ENCODE data around the gene GRIA2. TPM values are rescaled to one million over a fixed set of nuclear protein-coding genes. Genes with fewer than 3 reads are reported as not detected.
"Not testable (repeated sequence)": the region's sequence is repeated elsewhere in the genome, so short reads cannot be mapped to it uniquely, and the experiment has no call there.

The GRIA2 gene
- 1 to 10 TPM in 1 of 3 donors, under 1 TPM in 1, not detected in 1; 0.36 to 1.7 TPM for total RNA-seq
- long read RNA-seq, donor 1: 0 reads
- long read RNA-seq, donor 2: 0 reads

GRCh38 chr4:157220371-157220881 lies at the start of gene GRIA2:
GRIA2 (plus strand) TSS chr4:157220728; CDS start chr4:157221043, 315 bp downstream.
- ATAC-seq (peak; percentile 54), DNase-seq (peak in 2 of 3 donors; percentile 36 to 37)
- no peak within 1 kb of the TSS for H3K4me3 ChIP-seq
- intact Hi-C loops (cut with DNase I, micrococcal nuclease): no loop called here
- H3K36me3 ChIP-seq (ENCODE audit: low read depth): no peaks in the 10 kb centered on the region
- no peaks in the 10 kb centered on the region for H3K4me1 ChIP-seq (ENCODE audit: low read depth)
- TF ChIP-seq CTCF (IDR thresholded peaks at IDR 0.05): no peak
- no peaks in the 10 kb centered on the region for H3K9me3 ChIP-seq

GRCh38 chr4:157172011-157172410 lies 48.5 kb upstream of the GRIA2 start:
- ATAC-seq: no peak
- intact Hi-C loops (cut with DNase I, micrococcal nuclease): no loop called here
- no peak for TF ChIP-seq CTCF (IDR thresholded peaks at IDR 0.05)

GRCh38 chr4:157180268-157180667 lies 40.3 kb upstream of the GRIA2 start:
- DNase-seq; H3K4me3 ChIP-seq; H3K9me3 ChIP-seq; ATAC-seq; H3K36me3 ChIP-seq (ENCODE audit: low read depth); intact Hi-C loops (cut with DNase I, micrococcal nuclease); H3K4me1 ChIP-seq (ENCODE audit: low read depth): not testable (repeated sequence)

More at GRCh38 chr4:157172011-157172410, 48.5 kb upstream of the GRIA2 start:
- DNase-seq: no peak
- Histone ChIP-seq H3K9me3 (no peaks in the 10 kb centered on the region), H3K4me1 (ENCODE audit: low read depth) (no peaks in the 10 kb centered on the region), H3K4me3 (no peak overlapping the region), H3K36me3 (ENCODE audit: low read depth) (no peaks in the 10 kb centered on the region)

GRCh38 chr4:157184300-157184699 lies 36.2 kb upstream of the GRIA2 start:
- Histone ChIP-seq H3K4me1 (ENCODE audit: low read depth) (no peaks in the 10 kb centered on the region), H3K9me3 (no peaks in the 10 kb centered on the region), H3K4me3 (no peak overlapping the region), H3K36me3 (ENCODE audit: low read depth) (no peaks in the 10 kb centered on the region)
- DNase-seq (no peak), ATAC-seq (no peak)
- no peak for TF ChIP-seq CTCF (IDR thresholded peaks at IDR 0.05)
- intact Hi-C loops (cut with DNase I, micrococcal nuclease): no loop called here

GRCh38 chr4:157185363-157185762 lies 35.2 kb upstream of the GRIA2 start:
- DNase-seq (no peak), ATAC-seq (no peak)
- no peak for TF ChIP-seq CTCF (IDR thresholded peaks at IDR 0.05)
- intact Hi-C loops (cut with DNase I, micrococcal nuclease): no loop called here
- Histone ChIP-seq H3K36me3 (ENCODE audit: low read depth) (no peaks in the 10 kb centered on the region), H3K4me3 (no peak overlapping the region), H3K9me3 (no peaks in the 10 kb centered on the region), H3K4me1 (ENCODE audit: low read depth) (no peaks in the 10 kb centered on the region)

- no peak for DNase-seq
- ATAC-seq: no peak
- TF ChIP-seq CTCF (IDR thresholded peaks at IDR 0.05): no peak
- Histone ChIP-seq H3K36me3 (ENCODE audit: low read depth) (no peaks in the 10 kb centered on the region), H3K9me3 (no peaks in the 10 kb centered on the region), H3K4me1 (ENCODE audit: low read depth) (no peaks in the 10 kb centered on the region), H3K4me3 (no peak overlapping the region)
- intact Hi-C loops (cut with DNase I, micrococcal nuclease): no loop called here
Observed at GRCh38 chr4:157195374-157195773, 25.2 kb upstream of the GRIA2 start.
